Activated CD4-positive, CD25-positive, alpha-beta regulatory T cell treated with anti-CD3 and anti-CD28 coated beads, Interleukin-2, amount 50 U/mL, for 16 hours (primary cell): ENCODE results near the gene STIMATE.

Experiments
- DNase-seq: peaks from one replicate; pipeline ENCODE4 v3.0.0-alpha.2; 2020; ENCODE audit warnings: low read depth, low spot score

The STIMATE gene

DNA sequence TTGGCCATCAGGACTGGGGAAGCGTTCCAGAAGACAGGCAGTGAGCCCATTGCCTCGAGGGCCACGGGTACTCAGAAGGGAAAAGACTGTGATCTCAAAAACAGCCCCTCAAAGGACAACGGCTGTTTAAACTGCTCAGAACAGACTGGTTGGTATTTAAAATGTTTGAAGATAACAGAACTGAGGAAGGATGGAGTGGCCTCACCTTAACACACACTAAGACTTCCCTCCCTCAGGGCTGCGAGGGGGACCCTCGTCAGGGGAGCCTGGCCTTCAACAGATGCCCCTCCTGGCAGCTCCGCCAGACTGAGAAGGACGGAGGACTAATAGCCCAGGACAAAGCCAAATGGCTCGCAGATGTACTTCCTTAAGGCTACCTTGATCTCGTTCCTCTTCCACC, 2.6 kb downstream of the STIMATE start:
- no peak for DNase-seq

- DNase-seq, result no peak
Measured at GRCh38 chr3:52893723-52894122, 3.6 kb downstream of the STIMATE start.

DNA sequence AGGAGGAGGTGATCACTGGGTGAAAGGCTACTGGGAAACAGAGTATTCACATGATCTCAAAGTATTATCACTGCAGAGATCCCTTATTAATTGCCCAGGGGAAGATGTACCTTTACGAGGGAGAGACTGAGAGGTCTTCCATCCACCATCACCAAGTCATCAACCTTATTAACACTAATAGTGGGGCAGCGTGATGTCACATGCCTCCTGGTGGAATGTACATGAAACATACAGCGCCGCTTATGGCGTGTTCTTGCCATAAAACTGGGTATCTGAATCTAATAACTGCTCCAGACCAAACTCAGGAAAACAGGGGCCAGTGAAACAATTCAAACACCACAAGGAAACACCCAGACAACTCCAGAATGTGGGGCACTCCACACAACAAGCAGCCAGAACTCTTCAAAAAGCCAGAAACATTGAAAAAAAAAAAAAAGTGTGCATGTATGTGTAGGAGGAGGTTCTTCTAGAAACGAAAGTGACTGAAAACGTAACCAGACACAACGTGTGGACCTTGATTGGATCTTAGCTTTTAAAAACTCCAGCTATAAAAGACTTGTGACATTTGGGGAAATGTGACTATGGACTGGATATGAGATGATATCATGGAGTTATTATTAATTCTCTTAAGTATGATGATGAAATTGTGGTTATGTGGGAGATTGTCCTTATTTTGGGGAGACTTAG, 4.6 kb downstream of the STIMATE start:
- peak; percentile 38 for DNase-seq

DNA sequence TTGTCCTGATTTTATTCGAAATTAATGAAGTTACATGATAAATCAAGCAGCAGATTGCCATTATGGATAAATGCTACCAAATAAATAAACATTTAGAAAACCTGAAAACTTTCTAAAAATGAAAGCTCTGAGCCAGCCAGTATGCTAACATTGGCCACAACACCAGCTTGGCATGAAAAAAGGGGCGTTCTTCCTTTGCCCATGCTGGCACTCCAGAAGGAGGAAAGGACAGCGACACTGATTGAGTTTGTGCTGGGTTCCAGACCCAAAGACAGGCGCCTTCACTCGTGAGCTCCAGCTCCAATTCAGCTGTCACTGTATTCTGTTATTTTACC, 5.1 kb downstream of the STIMATE start:
- DNase-seq, result no peak

DNA sequence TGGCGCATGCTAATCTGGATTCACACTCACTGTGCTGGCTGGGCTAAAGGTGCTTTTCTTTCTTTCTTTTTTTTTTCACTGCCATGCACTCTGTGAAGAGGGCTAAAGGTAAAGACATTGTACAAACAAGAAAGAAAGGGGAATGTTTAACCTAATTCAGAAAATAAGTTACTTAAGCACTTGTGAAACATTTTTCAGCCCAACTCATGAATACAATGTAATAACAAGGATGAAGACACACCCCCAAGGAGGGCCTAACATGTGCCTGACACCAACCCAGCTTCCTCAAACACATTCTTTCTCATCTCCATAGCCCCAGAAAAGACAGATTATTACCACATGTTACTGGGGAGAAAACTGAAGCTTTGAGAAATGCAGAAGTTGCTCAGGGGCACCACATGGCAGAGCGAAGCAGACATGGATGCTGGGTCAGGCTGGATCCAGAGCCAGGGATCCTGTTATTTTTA, 5.7 kb downstream of the STIMATE start:
- DNase-seq, result no peak

- peak; percentile 17 for DNase-seq
Measured at GRCh38 chr3:52891164-52891563, 6.2 kb downstream of the STIMATE start.

- DNase-seq, result no peak
Measured at GRCh38 chr3:52890735-52891134, 6.6 kb downstream of the STIMATE start.

DNA sequence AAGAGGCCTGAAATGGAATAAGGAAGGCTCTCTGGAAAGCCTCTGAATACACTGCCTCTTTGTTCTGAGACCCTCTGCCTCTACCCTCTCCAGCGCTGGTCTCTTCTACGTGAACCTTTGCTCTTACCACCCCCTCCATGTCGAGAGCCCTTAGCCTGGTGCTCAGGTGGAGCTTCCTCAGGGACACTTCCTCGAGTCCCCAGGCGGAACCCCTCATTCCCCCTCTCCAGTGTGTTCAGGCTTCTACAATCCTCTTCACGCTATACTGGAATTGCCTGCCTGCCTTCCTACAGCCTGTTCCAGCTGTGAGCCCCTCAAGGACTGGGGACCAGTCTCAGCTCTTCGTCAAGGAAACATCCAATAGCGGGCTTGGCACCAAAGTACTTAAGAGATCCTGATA, 7.4 kb downstream of the STIMATE start:
- DNase-seq, result no peak

- no peak for DNase-seq
Measured at GRCh38 chr3:52887166-52887565, 10.2 kb downstream of the STIMATE start.

- DNase-seq, result no peak
Measured at GRCh38 chr3:52886049-52886730, 11.2 kb downstream of the STIMATE start.

GRCh38 chr3:52882377-52882776, 15.0 kb downstream of the STIMATE start:
- DNase-seq, result no peak

DNA sequence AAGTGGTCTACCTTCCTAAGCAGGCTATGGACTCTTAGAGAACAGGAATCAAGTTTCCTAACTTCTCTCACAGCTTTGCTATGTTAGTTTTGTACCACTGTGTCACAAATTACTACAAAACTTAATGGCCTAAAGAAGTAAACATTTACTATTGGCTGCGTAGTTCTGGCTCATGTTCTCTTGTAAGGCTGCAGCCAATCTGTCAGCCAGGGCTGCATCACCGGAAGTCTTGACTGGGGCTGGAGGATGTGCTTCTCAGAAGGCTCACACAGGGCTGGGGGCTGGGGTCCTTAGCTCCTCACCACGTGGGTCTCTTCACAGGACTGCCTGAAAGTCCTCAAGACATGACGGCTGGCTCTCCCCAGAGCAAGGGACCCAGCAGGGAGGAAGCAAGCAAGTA, 15.5 kb downstream of the STIMATE start:
- DNase-seq, result no peak

- DNase-seq, result no peak
Measured at GRCh38 chr3:52880474-52880873, 16.9 kb downstream of the STIMATE start.

DNA sequence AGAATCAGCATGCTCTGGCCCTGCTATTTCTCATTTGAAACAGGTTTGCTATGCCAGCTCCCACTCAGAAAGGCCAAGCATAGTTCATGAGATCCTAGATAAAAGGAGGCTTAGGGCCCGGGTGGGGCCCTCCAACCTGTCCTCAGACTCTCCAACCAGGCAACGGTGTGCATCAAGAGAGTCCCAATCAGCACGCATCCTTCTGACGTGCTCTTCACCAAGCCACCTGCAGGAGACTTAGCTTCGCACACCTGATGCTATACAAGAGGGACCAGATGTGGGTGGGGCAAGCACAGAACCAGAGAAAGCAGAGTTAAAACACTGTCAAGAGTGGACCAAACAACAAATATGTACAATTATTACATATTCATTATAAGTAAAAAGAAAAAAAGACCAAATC, 17.3 kb downstream of the STIMATE start:
- no peak for DNase-seq

GRCh38 chr3:52879581-52879980, 17.8 kb downstream of the STIMATE start:
- DNase-seq, result no peak

DNA sequence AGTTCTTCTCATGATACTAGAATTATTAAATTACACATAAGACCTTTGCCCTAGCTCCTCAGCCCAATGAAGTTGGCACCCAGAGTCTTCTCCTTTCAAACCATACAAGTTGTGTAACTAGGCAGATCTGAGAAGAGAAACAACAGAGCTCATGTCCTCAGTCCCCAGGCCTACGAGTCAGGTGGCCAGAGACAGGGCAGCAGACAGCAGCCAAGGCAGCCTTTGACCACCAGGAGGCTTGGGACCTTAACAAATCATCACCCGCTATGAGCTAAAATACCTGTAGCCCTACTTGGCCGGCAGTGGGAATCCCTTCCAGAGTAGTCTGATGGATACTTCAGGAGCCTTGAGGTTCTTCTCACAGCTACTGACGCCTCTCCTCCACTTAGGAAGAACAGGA, 18.3 kb downstream of the STIMATE start:
- no peak for DNase-seq

DNA sequence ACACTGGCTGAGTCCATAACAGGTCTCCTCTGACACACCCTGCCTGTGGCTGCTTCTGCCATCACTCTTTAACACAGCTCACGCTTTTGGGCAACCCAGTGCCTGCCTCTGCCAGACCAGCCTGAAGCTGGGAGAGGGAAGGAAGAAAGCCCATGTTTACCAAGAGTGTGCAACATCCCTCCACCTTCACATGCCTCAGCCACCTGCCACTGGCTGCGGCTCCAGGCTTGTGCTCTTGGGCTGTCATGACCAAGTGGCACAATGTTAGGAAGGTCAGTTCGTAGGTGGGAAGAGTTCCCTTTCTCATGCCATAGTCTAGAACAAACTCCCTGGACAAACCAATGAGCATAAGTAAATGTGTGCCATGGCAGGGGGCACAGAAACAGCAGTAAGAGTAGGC, 20.3 kb downstream of the STIMATE start:
- no peak for DNase-seq

DNA sequence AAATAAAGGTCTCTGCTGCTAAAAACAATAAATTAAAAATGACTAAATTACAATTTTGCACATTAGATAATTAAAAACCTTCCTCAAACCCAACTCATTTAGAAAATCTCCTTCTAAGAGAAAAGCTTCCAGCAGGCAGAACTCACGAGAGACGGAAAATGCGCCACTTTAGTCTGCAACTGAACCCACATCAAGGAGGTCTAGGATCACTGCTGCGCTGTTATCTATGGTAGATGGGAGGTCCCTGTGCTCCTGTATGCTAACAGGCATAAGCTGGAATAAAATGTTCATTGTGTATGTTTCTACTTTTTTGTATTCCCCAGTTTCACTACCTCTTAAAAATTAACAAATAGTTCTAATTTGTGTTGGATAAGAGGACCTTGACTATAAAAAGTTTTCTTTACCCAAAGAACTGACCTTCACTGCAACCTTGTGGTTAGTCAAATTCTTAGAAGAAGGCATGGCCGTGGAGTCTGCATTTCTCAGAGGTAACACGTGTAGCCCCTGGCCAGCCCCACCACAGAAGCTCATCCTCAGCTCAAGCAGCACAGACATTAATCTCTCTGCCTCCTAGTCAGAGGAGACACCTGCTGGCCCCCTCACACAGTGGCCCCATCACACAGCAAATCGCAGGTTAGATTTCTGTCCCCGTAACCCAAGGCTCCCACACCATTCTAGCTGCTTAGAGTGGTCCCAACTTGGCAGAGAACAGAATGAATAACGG, 22.3 kb downstream of the STIMATE start:
- no peak for DNase-seq

DNA sequence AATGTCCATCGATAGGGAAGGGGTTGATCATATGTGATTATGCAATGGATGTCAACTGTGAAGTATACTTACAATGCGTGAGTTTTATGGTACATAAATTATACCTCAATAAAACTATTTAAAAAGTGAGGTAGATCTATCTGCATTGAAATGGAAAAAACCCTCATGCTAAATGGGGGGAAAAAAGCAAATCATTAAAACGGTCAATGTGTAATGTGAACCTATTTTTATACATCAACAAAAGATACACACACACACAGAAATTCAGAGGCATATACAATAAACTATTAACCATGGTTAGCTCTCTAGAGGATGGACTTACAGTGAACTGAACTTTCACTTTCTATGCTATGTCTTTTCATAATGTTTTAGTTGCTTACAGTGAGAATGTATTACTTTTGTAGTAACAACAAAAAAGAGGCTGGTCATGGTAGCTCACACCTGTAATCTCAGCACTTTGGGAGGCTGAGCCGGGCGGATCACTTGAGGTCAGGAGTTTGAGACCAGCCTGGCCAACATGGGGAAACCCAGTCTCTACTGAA, 23.1 kb downstream of the STIMATE start:
- DNase-seq, result no peak

- no peak for DNase-seq
Measured at GRCh38 chr3:52873433-52874159, 23.8 kb downstream of the STIMATE start.

GRCh38 chr3:52872245-52872644, 25.1 kb downstream of the STIMATE start:
- DNase-seq, result no peak

- DNase-seq, result no peak
Measured at GRCh38 chr3:52871761-52872160, 25.6 kb downstream of the STIMATE start.
